ENCODE data around the gene RPS16. TPM values are rescaled to one million over a fixed set of nuclear protein-coding genes. Genes with fewer than 3 reads are reported as not detected.
A peak's percentile ranks its signal among the peaks of the same experiment; 100 is the strongest.

Gene RPS16
- total and polyA plus RNA-seq, 3 donors from 2014 or later = 628 to 1,146 (median 1,122) TPM

GRCh38 chr19:39410831-39411080 is 25.0 kb downstream of the RPS16 start:
- Histone ChIP-seq H3K27ac (peak overlapping the region; percentile 89 to 95), H3K4me1 (peaks cover 22% of the 10 kb centered on the region), H3K36me3 (ENCODE audit: low read depth, missing control alignments) (no peaks in the 10 kb centered on the region), H3K4me3 (peak overlapping the region; percentile 68 to 92), H3K27me3 (no peaks in the 10 kb centered on the region), H3K9me3 (no peaks in the 10 kb centered on the region)
- TF ChIP-seq POLR2A (IDR thresholded peaks at IDR 0.05) = no peak
- no peak for TF ChIP-seq CTCF (IDR thresholded peaks at IDR 0.05)
- DNase-seq = no peak
- 33 to 57% methylated on average over 1 of the region's 1 CpG for WGBS, 2 donors
- intact Hi-C loops (cut with DNase I; ENCODE audit: low total_unique reads) = no loop called here

- 1% methylated on average over 20 to 26 of the region's 35 CpGs for WGBS, 2 donors
- Histone ChIP-seq H3K27ac (peak overlapping the region; percentile 89 to 95), H3K4me3 (peak overlapping the region; percentile 68 to 92), H3K27me3 (no peaks in the 10 kb centered on the region), H3K36me3 (ENCODE audit: low read depth, missing control alignments) (no peaks in the 10 kb centered on the region), H3K4me1 (peaks cover 27% of the 10 kb centered on the region), H3K9me3 (no peaks in the 10 kb centered on the region)
- intact Hi-C loops (cut with DNase I; ENCODE audit: low total_unique reads) = no loop called here
- peak; percentile 84 for DNase-seq
- TF ChIP-seq CTCF (IDR thresholded peaks at IDR 0.05) (no peak), POLR2A (IDR thresholded peaks at IDR 0.05) (no peak)
Measured at GRCh38 chr19:39410017-39410830, 25.5 kb downstream of the RPS16 start.

GRCh38 chr19:39409208-39410016 is 26.3 kb downstream of the RPS16 start:
- peak; percentile 90 for DNase-seq
- intact Hi-C loops (cut with DNase I; ENCODE audit: low total_unique reads) = no loop called here
- Histone ChIP-seq H3K27me3 (no peaks in the 10 kb centered on the region), H3K9me3 (no peaks in the 10 kb centered on the region), H3K4me3 (peak overlapping the region; percentile 68 to 92), H3K36me3 (ENCODE audit: low read depth, missing control alignments) (no peaks in the 10 kb centered on the region), H3K27ac (peak overlapping the region; percentile 89 to 95), H3K4me1 (peaks cover 30% of the 10 kb centered on the region)
- 1% methylated on average over 13 to 29 of the region's 52 CpGs for WGBS, 2 donors
- TF ChIP-seq POLR2A (IDR thresholded peaks at IDR 0.05) (no peak), CTCF (IDR thresholded peaks at IDR 0.05) (no peak)

- peaks cover 33% of the 10 kb centered on the region for H3K4me1 ChIP-seq
Measured at GRCh38 chr19:39408392-39409207, 27.1 kb downstream of the RPS16 start.

More at GRCh38 chr19:39408392-39409207, 27.1 kb downstream of the RPS16 start:
- H3K27me3 ChIP-seq = no peaks in the 10 kb centered on the region
- H3K36me3 ChIP-seq (ENCODE audit: low read depth, missing control alignments) = no peaks in the 10 kb centered on the region
- TF ChIP-seq POLR2A (IDR thresholded peaks at IDR 0.05) = no peak
- no peak for TF ChIP-seq CTCF (IDR thresholded peaks at IDR 0.05)
- no peak for DNase-seq
- H3K27ac ChIP-seq = peak overlapping the region; percentile 89 to 95
- 11 to 43% methylated on average over 8 to 20 of the region's 20 CpGs for WGBS, 2 donors
- no peaks in the 10 kb centered on the region for H3K9me3 ChIP-seq
- peak overlapping the region; percentile 68 to 92 for H3K4me3 ChIP-seq
- intact Hi-C loops (cut with DNase I; ENCODE audit: low total_unique reads) = no loop called here
